ENCODE measurements around the gene PTPN21.

The PTPN21 gene

DNA sequence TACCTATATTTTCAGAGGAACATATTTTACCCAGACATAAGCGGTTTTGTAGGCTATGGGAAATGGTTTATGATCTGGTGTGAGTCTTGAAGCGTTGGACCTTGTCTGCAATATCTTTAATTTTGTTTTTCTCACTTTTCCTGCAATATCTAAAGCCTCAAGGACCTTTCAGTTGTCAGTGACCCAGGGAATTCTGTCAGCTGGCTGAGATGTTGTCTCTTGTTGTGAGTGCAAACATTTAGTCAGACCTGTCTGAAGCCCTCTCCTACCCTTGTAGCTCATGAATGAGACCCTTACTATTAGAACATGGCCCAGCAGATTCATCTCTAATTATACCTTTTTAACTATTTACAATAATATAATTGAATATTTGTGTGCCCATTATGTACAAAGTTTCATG, 115.7 kb downstream of the PTPN21 start:
- no peaks in the 10 kb centered on the region for H3K4me1 ChIP-seq (ENCODE audit: control insufficient read depth, low read depth, low read length)
- no peaks in the 10 kb centered on the region for H3K36me3 ChIP-seq (ENCODE audit: control insufficient read depth, low read depth, low read length)
- no peak overlapping the region for H3K9ac ChIP-seq (ENCODE audit: low read length)
- H3K27ac ChIP-seq (ENCODE audit: low read length), result no peak overlapping the region
- H3K4me3 ChIP-seq (ENCODE audit: low read length), result no peak overlapping the region
- no peaks in the 10 kb centered on the region for H3K9me3 ChIP-seq (ENCODE audit: control insufficient read depth, low read depth, low read length)
- no peaks in the 10 kb centered on the region for H3K27me3 ChIP-seq (ENCODE audit: control insufficient read depth, insufficient read depth, low read length)

DNA sequence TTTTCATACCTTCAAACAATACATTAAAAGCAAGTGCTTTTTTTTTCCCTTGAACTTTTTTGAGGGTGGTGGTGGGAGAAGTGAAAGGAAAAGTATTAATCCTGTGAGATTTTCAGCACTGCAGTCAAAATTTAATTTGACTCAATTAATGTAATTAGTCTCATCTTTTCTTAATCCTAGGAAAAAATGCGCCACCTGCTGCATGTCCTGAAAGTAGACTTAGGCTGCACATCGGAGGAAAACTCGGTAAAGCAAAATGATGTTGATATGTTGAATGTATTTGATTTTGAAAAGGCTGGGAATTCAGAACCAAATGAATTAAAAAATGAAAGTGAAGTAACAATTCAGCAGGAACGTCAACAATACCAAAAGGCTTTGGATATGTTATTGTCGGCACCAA, 117.1 kb downstream of the PTPN21 start:
- Histone ChIP-seq H3K4me3 (ENCODE audit: low read length) (no peak overlapping the region), H3K27me3 (ENCODE audit: control insufficient read depth, insufficient read depth, low read length) (no peaks in the 10 kb centered on the region), H3K4me1 (ENCODE audit: control insufficient read depth, low read depth, low read length) (no peaks in the 10 kb centered on the region), H3K36me3 (ENCODE audit: control insufficient read depth, low read depth, low read length) (no peaks in the 10 kb centered on the region), H3K9me3 (ENCODE audit: control insufficient read depth, low read depth, low read length) (no peaks in the 10 kb centered on the region), H3K9ac (ENCODE audit: low read length) (no peak overlapping the region), H3K27ac (ENCODE audit: low read length) (no peak overlapping the region)

DNA sequence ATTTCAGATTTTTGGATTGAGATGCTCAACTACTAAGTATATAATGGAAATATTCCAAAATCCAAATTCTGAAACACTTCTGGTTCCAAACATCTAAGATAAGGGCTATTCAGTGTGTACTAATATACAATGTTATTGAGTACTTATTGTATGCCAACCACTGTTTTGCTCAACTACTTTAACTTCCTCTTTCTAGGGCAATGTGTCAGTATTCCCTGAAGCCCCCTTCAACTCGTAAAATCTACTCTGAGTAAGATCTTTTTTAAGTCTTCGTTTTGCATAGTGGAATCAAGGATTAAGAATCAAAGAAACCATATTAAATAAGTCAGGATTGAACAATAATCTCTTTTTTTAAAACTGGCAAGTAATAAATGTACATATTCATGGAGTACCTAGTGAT, 123.8 kb downstream of the PTPN21 start:
- no peak overlapping the region for H3K27ac ChIP-seq (ENCODE audit: low read length)
- no peaks in the 10 kb centered on the region for H3K4me1 ChIP-seq (ENCODE audit: control insufficient read depth, low read depth, low read length)
- H3K9ac ChIP-seq (ENCODE audit: low read length), result no peak overlapping the region
- H3K27me3 ChIP-seq (ENCODE audit: control insufficient read depth, insufficient read depth, low read length), result no peaks in the 10 kb centered on the region
- H3K4me3 ChIP-seq (ENCODE audit: low read length), result no peak overlapping the region
- no peaks in the 10 kb centered on the region for H3K9me3 ChIP-seq (ENCODE audit: control insufficient read depth, low read depth, low read length)
- no peaks in the 10 kb centered on the region for H3K36me3 ChIP-seq (ENCODE audit: control insufficient read depth, low read depth, low read length)

DNA sequence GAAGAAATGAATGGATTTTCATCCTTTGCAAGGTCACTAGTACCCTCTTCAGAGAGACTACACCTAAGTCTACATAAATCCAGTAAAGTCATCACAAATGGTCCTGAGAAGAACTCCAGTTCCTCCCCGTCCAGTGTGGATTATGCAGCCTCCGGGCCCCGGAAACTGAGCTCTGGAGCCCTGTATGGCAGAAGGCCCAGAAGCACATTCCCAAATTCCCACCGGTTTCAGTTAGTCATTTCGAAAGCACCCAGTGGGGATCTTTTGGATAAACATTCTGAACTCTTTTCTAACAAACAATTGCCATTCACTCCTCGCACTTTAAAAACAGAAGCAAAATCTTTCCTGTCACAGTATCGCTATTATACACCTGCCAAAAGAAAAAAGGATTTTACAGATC, 128.5 kb downstream of the PTPN21 start:
- no peaks in the 10 kb centered on the region for H3K27me3 ChIP-seq (ENCODE audit: control insufficient read depth, insufficient read depth, low read length)
- H3K36me3 ChIP-seq (ENCODE audit: control insufficient read depth, low read depth, low read length), result no peaks in the 10 kb centered on the region
- H3K9me3 ChIP-seq (ENCODE audit: control insufficient read depth, low read depth, low read length), result no peaks in the 10 kb centered on the region
- H3K4me3 ChIP-seq (ENCODE audit: low read length), result no peak overlapping the region
- H3K4me1 ChIP-seq (ENCODE audit: control insufficient read depth, low read depth, low read length), result no peaks in the 10 kb centered on the region
- no peak overlapping the region for H3K27ac ChIP-seq (ENCODE audit: low read length)
- no peak overlapping the region for H3K9ac ChIP-seq (ENCODE audit: low read length)

DNA sequence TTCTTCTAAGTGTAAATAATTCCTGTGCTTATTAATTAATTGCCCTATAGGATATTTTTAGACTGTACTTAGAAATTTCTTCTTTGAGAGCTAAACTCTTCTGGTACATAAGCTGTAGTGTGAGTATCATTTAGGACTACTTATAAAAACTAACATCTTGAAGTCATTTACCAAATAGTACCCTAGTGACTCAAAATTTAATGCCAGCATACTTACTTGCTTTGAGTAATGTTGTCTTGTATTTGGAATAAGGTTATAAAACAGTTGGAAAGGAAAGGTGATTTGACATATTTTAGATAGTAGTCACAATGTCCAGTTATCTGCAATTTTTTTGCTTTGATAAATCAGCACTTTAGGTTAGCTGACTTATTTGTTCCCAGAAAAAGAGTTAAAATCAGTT, 130.2 kb downstream of the PTPN21 start:
- H3K9ac ChIP-seq (ENCODE audit: low read length), result no peak overlapping the region
- no peaks in the 10 kb centered on the region for H3K36me3 ChIP-seq (ENCODE audit: control insufficient read depth, low read depth, low read length)
- no peaks in the 10 kb centered on the region for H3K9me3 ChIP-seq (ENCODE audit: control insufficient read depth, low read depth, low read length)
- no peaks in the 10 kb centered on the region for H3K4me1 ChIP-seq (ENCODE audit: control insufficient read depth, low read depth, low read length)
- no peaks in the 10 kb centered on the region for H3K27me3 ChIP-seq (ENCODE audit: control insufficient read depth, insufficient read depth, low read length)
- H3K27ac ChIP-seq (ENCODE audit: low read length), result no peak overlapping the region
- H3K4me3 ChIP-seq (ENCODE audit: low read length), result no peak overlapping the region

DNA sequence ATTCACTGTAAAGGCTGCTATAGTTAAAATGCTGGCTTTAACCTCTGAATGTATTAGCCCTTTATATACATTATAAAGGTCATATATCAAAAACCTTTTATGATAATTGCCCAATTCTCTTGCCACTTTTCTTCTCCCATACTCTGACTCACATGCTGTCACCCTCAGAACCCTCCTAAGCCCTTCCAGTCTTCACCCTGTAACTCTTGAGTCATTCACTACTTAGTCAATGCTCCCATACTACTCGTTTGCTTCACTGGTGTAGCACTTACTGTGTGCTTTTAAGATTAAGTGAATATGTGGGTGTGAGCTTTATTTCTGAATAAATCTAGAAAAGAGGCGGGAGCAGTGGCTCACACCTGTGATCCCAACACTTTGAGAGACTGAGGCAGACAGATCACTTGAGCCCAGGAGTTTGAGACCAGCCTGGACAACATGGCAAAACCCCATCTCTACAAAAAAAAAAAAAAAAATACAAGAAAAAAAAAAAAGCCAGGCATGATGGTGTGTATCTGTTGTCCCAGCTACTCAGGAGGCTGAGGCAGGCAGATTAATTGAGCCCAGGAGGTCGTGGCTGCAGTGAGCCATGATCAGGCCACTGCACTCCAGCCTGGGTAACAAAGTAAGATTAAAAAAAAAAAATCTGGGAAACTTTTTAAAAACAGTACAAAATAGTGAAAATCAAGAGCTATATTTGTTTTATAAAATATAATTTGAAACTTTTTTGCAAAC, 131.7 kb downstream of the PTPN21 start:
- Histone ChIP-seq H3K36me3 (ENCODE audit: control insufficient read depth, low read depth, low read length) (no peaks in the 10 kb centered on the region), H3K9ac (ENCODE audit: low read length) (no peak overlapping the region), H3K4me3 (ENCODE audit: low read length) (no peak overlapping the region), H3K27ac (ENCODE audit: low read length) (no peak overlapping the region), H3K9me3 (ENCODE audit: control insufficient read depth, low read depth, low read length) (peaks cover 4% of the 10 kb centered on the region), H3K4me1 (ENCODE audit: control insufficient read depth, low read depth, low read length) (no peaks in the 10 kb centered on the region), H3K27me3 (ENCODE audit: control insufficient read depth, insufficient read depth, low read length) (no peaks in the 10 kb centered on the region)

DNA sequence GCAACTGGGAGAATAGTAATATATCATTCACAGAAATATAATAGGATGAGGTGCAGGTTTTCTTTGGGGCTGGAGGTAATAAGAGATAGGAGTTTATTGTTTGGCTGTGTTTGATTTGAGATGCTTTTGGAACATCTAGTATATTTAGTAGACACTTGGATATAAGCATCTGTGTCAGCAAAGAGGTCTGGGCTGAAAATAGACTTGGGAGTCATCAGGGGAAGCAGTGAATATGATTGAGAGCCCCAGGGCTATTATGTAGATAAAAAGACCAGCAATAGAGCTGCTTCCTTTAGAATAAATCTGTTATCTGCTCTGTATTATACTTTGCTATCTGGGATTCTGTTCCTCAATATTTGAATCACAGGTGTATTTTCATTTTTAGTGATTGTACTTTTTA, 132.8 kb downstream of the PTPN21 start:
- Histone ChIP-seq H3K4me3 (ENCODE audit: low read length) (no peak overlapping the region), H3K9ac (ENCODE audit: low read length) (no peak overlapping the region), H3K4me1 (ENCODE audit: control insufficient read depth, low read depth, low read length) (no peaks in the 10 kb centered on the region), H3K36me3 (ENCODE audit: control insufficient read depth, low read depth, low read length) (no peaks in the 10 kb centered on the region), H3K27me3 (ENCODE audit: control insufficient read depth, insufficient read depth, low read length) (no peaks in the 10 kb centered on the region), H3K27ac (ENCODE audit: low read length) (no peak overlapping the region), H3K9me3 (ENCODE audit: control insufficient read depth, low read depth, low read length) (peaks cover 4% of the 10 kb centered on the region)

DNA sequence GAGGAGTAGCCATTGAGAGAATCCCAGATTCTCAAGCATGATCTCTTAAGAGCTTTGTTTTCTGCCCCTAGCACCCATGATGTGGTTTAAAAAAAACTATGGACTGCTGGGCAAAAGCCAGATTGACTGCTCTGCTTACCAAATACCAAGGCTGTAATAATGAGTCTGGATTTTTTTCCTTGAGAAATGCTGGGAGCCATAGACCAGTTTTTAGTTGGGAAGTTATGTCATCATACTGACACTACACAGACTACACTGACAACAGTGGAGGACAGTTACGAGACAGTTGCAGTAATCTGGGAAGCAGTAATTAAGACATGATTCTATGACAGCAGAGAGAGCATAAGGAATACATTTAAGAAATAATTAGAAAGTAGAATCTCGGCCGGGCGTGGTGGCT, 133.5 kb downstream of the PTPN21 start:
- Histone ChIP-seq H3K4me3 (ENCODE audit: low read length) (no peak overlapping the region), H3K27me3 (ENCODE audit: control insufficient read depth, insufficient read depth, low read length) (no peaks in the 10 kb centered on the region), H3K9me3 (ENCODE audit: control insufficient read depth, low read depth, low read length) (peaks cover 4% of the 10 kb centered on the region), H3K4me1 (ENCODE audit: control insufficient read depth, low read depth, low read length) (no peaks in the 10 kb centered on the region), H3K27ac (ENCODE audit: low read length) (no peak overlapping the region), H3K36me3 (ENCODE audit: control insufficient read depth, low read depth, low read length) (no peaks in the 10 kb centered on the region), H3K9ac (ENCODE audit: low read length) (no peak overlapping the region)

DNA sequence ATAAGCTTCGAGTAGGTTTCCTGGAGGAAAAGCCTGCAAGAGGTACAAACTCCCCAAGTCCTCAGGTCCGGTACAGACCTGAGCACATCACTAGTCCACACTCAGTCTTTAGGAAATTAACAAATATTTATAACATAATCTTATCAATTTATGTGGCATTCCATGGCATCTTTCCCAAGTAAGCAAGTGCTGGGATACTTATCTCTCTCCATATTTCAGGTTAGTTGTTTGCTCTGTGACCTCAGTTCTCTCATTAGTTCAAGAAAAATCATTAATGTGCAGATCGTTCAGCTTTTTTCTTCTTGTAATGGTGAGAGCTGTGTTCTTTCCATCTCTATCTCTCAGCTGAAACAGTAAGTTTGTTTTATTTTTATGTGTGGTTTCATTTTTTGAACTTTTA, 134.6 kb downstream of the PTPN21 start:
- Histone ChIP-seq H3K27me3 (ENCODE audit: control insufficient read depth, insufficient read depth, low read length) (no peaks in the 10 kb centered on the region), H3K4me3 (ENCODE audit: low read length) (no peak overlapping the region), H3K4me1 (ENCODE audit: control insufficient read depth, low read depth, low read length) (no peaks in the 10 kb centered on the region), H3K27ac (ENCODE audit: low read length) (no peak overlapping the region), H3K9ac (ENCODE audit: low read length) (no peak overlapping the region), H3K36me3 (ENCODE audit: control insufficient read depth, low read depth, low read length) (no peaks in the 10 kb centered on the region), H3K9me3 (ENCODE audit: control insufficient read depth, low read depth, low read length) (peaks cover 4% of the 10 kb centered on the region)

DNA sequence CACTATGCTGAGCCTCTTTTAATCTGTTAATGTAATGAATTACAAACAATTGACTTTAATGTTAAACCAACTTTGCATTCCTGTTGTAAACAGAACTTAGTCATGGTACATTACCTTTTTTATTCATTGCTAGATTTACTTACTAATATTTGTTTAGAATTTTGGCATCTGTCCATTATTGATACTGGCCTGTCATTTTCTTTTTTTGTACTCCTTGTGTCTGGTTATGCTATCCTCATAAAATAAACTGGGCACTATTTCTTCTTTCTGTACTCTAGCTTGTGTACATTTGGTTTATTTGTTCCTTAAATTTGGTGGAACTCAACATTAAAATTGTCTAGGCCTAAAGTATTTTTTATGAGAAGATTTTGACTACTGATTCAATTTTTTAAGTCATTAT, 137.2 kb downstream of the PTPN21 start:
- Histone ChIP-seq H3K27me3 (ENCODE audit: control insufficient read depth, insufficient read depth, low read length) (no peaks in the 10 kb centered on the region), H3K27ac (ENCODE audit: low read length) (no peak overlapping the region), H3K9me3 (ENCODE audit: control insufficient read depth, low read depth, low read length) (peaks cover 4% of the 10 kb centered on the region), H3K36me3 (ENCODE audit: control insufficient read depth, low read depth, low read length) (no peaks in the 10 kb centered on the region), H3K4me1 (ENCODE audit: control insufficient read depth, low read depth, low read length) (no peaks in the 10 kb centered on the region), H3K9ac (ENCODE audit: low read length) (no peak overlapping the region), H3K4me3 (ENCODE audit: low read length) (no peak overlapping the region)
